Heart left ventricle (tissue), 16 donors: ENCODE data around the gene LRP10. TPM values are rescaled to one million over a fixed set of nuclear protein-coding genes. Genes with fewer than 3 reads are reported as not detected.
A peak's percentile ranks its signal among the peaks of the same experiment; 100 is the strongest.

Experiments
- ATAC-seq, 4 donors: fragments of 200-7000 bp; cut with Tn5 transposase; one replicate each; pipeline ENCODE4 v1.9.1; 2020 to 2022; ENCODE audit warnings: moderate library complexity in 4 of 4, mild to moderate bottlenecking in 3 of 4, moderate number of reproducible peaks in 1 of 4
- DNase-seq, 5 donors: peaks; one replicate each; pipeline ENCODE4 v3.0.0-alpha.2; 2020
- H3K27ac ChIP-seq, 12 donors: fragments of 200-600 bp; sonication (generic) in 4 of 12; one replicate each; pipeline versions ENCODE4 v1.5.0 to v1.8.0; 2016 to 2022; ENCODE audit warnings: mild to moderate bottlenecking in 2 of 12
- H3K27me3 ChIP-seq, 9 donors: fragments of 200-600 bp; sonication (generic) in 2 of 9; one replicate each; pipeline versions ENCODE4 v1.5.1 to v1.8.0; 2016 to 2022; ENCODE audit warnings: mild to moderate bottlenecking in 3 of 9
- H3K36me3 ChIP-seq, 9 donors: fragments of 200-600 bp; sonication (generic) in 2 of 9; one replicate each; pipeline versions ENCODE4 v1.5.0 to v1.8.0; 2018 to 2022; ENCODE audit warnings: mild to moderate bottlenecking in 2 of 9
- H3K4me1 ChIP-seq, 12 donors: fragments of 200-600 bp; sonication (generic) in 4 of 12; one replicate each; pipeline versions ENCODE4 v1.5.0 to v1.8.0; 2016 to 2022; ENCODE audit warnings: mild to moderate bottlenecking in 3 of 12
- H3K4me3 ChIP-seq, 12 donors: fragments of 200-600 bp; sonication (generic) in 4 of 12; one replicate each; pipeline versions ENCODE4 v1.5.0 to v1.8.0; 2017 to 2022; ENCODE audit warnings: mild to moderate bottlenecking in 9 of 12, moderate library complexity in 4 of 12
- H3K9me3 ChIP-seq, 12 donors: fragments of 200-600 bp; sonication (generic) in 4 of 12; one replicate each; pipeline versions ENCODE4 v1.5.0 to v1.8.0; 2016 to 2022; ENCODE audit warnings: mild to moderate bottlenecking in 1 of 12
- CTCF ChIP-seq, 12 donors: fragments of 200-600 bp; sonication (generic) in 4 of 12; IDR thresholded peaks; one replicate each; pipeline versions ENCODE4 v1.5.0 to v1.8.0; 2018 to 2022; ENCODE audit warnings: antibody characterized with exemption in 12 of 12, mild to moderate bottlenecking in 5 of 12
- POLR2A ChIP-seq, 2 donors: fragments of 450-650 bp; IDR thresholded peaks; one replicate each; pipeline ENCODE4 v1.6.1; 2017; ENCODE audit warnings: antibody characterized with exemption in 2 of 2, mild to moderate bottlenecking in 2 of 2, moderate library complexity in 2 of 2
- WGBS, 4 donors: extraction: QIAGEN DNeasy Blood & Tissue Kit in 2 of 4; methylation state at CpG; one replicate each; pipeline versions ENCODE4 v1.1.5 to v1.1.7; 2013 to 2018; 5-methylcytosine and 5-hydroxymethylcytosine counted together
- intact Hi-C, 10 donors: fragments of 100-400 bp; cut with DNase I; formaldehyde crosslinking; loops; one replicate each; pipeline versions ENCODE4 v1.11.1 to v1.14.2; 2022
- polyA plus RNA-seq, 2 donors: library from polyadenylated mRNA; stranded (reverse); fragments of 200-250 nt; gene quantifications; one replicate each; pipeline ENCODE4 v1.2.3, GENCODE V29; 2013
- total RNA-seq, 9 donors: library from RNA; depleted of rRNA in 2 of 9; stranded (reverse); fragments of >200 nt in 2 of 9; fragmentation: NEBNext Ultra II Directional in 3 of 9; extraction: Animal tissue kit (Norgen Biotek cat#: 25700) in 3 of 9; gene quantifications; one replicate each; pipeline versions ENCODE4 v1.1.0 to v1.2.4, GENCODE V29; 2016 to 2023
- donor health status: ischemic (EF 13 %, LVEDD 7.1; RV severe dilation, severe dysfunction).
- donor health status: healthy with polysubstance abuse.
- donor health status: DM: no; HTN: yes; CAD: no.
- donor health status: DM: no; HTN: no; CAD: no.
- donor health status: ischemic (EF 25% LVEDD 6.9; RV normal size, moderate dysfunction).
- donor health status: ischemic (EF 25% LVEDD 5.7; RV mildly dilated, moderate dysfunction).
- donor health status: healthy.
- donor health status: DM: yes; HTN: yes; CAD: no.
- donor health status: ischemic (EF 35%, LVEDD 5.7; RV mildly dilated, moderate dysfunction).
- donor health status: nonischemic (EF 11% LVEDD 7.7; RV severe dilation, severe dysfunction).
- donor health status: DM: yes; HTN: yes; CAD: no.
- donor health status: PGD.
- donor health status: ischemic (EF 29% LVEDD 5.4; RV normal size, mild dysfunction).
- donor health status: nonischemic (EF 23%, LVEDD 6.1; RV moderate dilation, normal function).

LRP10 gene
- total and polyA plus RNA-seq, 11 donors, result 11.0 to 128 (median 64.5) TPM

- H3K27me3 ChIP-seq, result no peaks in the 10 kb centered on the region
- H3K4me3 ChIP-seq, result peak overlapping the region; percentile 66 to 93 (median 78)
- H3K9me3 ChIP-seq, result no peaks in the 10 kb centered on the region
- intact Hi-C loops, result loop anchor here in 1 of 10 donors (10.0 kb wide), 1 partner anchor 84 kb away; the partner anchor contains the start of gene RBM23
- DNase-seq, result no peak
- no peak for ATAC-seq
- peaks cover 0 to 14% (median 11%) of the 10 kb centered on the region in 12 donors for H3K4me1 ChIP-seq
- WGBS, 4 donors, result 24 to 29% (median 27%) methylated on average over 3 of the region's 3 CpGs
- peak overlapping the region in 7 of 12 donors; percentile 53 to 87 (median 83) for H3K27ac ChIP-seq
- H3K36me3 ChIP-seq, result peaks cover 0 to 30% (median 24%) of the 10 kb centered on the region in 9 donors
- TF ChIP-seq POLR2A (IDR thresholded peaks at IDR 0.05) (no peak), CTCF (IDR thresholded peaks at IDR 0.05) (no peak)
Observed at GRCh38 chr14:22830443-22831010, 41.0 kb upstream of the LRP10 start.

- Histone ChIP-seq H3K9me3 (no peaks in the 10 kb centered on the region), H3K4me1 (peaks cover 0 to 41% (median 21%) of the 10 kb centered on the region in 12 donors), H3K27ac (peak overlapping the region in 6 of 12 donors; percentile 81 to 98 (median 92)), H3K36me3 (peaks cover 0 to 35% (median 24%) of the 10 kb centered on the region in 9 donors), H3K4me3 (no peak overlapping the region), H3K27me3 (no peaks in the 10 kb centered on the region)
- no peak for TF ChIP-seq POLR2A (IDR thresholded peaks at IDR 0.05)
- TF ChIP-seq CTCF (IDR thresholded peaks at IDR 0.05), result no peak
- intact Hi-C loops, result loop anchor here in 1 of 10 donors (10.0 kb wide), 1 partner anchor 79 kb away; the partner anchor contains the start of gene RBM23
- DNase-seq, result no peak
- 70 to 83% (median 78%) methylated on average over 3 of the region's 3 CpGs for WGBS, 4 donors
- ATAC-seq, result no peak
Observed at GRCh38 chr14:22835505-22835904, 36.0 kb upstream of the LRP10 start.

- Histone ChIP-seq H3K4me1 (peaks cover 0 to 37% (median 18%) of the 10 kb centered on the region in 12 donors), H3K27me3 (no peaks in the 10 kb centered on the region), H3K36me3 (peaks cover 0 to 39% (median 27%) of the 10 kb centered on the region in 9 donors), H3K27ac (peak within 1 kb of the TSS; percentile 81 to 98 (median 92)), H3K9me3 (no peaks in the 10 kb centered on the region), H3K4me3 (peak within 1 kb of the TSS; percentile 56 to 99 (median 82))
- DNase-seq (peak; percentile 69 to 87 (median 82)), ATAC-seq (peak; percentile 73 to 86 (median 80))
- 1 to 3% (median 3%) methylated on average over 38 to 46 of the region's 46 CpGs for WGBS, 4 donors
- TF ChIP-seq POLR2A (IDR thresholded peaks at IDR 0.05) (peak in 1 of 2 donors; percentile 45), CTCF (IDR thresholded peaks at IDR 0.05) (peak in 9 of 12 donors; percentile 27 to 57 (median 51))
- intact Hi-C loops, result loop anchor here in 4 of 10 donors (1.0 to 10.0 kb wide), 3 partner anchors 16 to 78 kb away; partner anchors contain the start of gene RBM23 (in 1 of the 4)
Observed at GRCh38 chr14:22836301-22837113, 35.0 kb upstream of the LRP10 start, which contains the start of gene MMP14. Gene MMP14 (plus strand): TSS chr14:22836585. CDS start chr14:22836818, 233 bp downstream.
